ENCODE data around the gene XPO6.
"Not testable (repeated sequence)": the region's sequence is repeated elsewhere in the genome, so short reads cannot be mapped to it uniquely, and the experiment has no call there.

Gene XPO6

GRCh38 chr16:28149011-28149888 lies 62.5 kb downstream of the XPO6 start:
- no peak for DNase-seq

GRCh38 chr16:28146536-28146935 lies 65.2 kb downstream of the XPO6 start:
- DNase-seq = no peak

GRCh38 chr16:28145796-28146195 lies 66.0 kb downstream of the XPO6 start:
- no peak for DNase-seq

DNA sequence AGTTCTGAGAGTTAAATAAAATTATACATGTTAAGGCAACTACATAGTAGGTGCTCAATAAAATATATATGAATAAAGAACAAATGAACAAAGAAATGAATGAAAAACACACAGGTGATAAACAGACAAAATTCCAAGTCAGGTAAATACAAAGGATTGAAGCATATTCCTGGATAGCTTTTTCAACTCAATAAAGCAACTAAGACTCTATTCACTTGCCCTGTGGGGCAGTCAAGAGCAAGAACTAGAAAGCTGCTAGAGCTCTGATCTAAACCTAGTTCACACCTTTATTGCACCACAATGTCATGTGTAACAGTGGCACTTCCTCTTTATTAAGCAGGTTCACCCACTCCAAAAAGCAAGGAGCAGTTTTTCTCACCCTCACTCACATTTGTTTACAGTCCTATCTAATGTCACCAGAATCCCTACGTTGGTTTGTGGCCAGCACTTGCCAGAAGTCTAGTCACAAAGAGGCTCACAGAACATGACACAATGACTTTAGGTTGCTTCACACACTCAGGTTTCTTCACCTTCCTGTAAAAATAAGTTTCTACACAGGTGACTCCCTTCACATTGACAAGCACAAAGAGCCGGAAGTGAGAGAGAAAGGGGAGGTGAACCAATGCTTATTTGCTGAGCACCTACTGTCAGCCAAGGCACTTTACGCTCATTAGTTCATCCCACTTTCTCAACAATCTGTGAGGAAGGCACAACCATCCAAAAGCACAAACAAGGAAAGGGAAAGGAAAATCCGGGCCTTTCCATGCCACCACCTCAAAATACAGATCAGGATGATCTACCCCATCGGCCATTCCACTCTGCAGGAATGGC lies 70.8 kb downstream of the XPO6 start:
- DNase-seq = no peak

GRCh38 chr16:28139530-28139929 lies 72.2 kb downstream of the XPO6 start:
- no peak for DNase-seq

DNA sequence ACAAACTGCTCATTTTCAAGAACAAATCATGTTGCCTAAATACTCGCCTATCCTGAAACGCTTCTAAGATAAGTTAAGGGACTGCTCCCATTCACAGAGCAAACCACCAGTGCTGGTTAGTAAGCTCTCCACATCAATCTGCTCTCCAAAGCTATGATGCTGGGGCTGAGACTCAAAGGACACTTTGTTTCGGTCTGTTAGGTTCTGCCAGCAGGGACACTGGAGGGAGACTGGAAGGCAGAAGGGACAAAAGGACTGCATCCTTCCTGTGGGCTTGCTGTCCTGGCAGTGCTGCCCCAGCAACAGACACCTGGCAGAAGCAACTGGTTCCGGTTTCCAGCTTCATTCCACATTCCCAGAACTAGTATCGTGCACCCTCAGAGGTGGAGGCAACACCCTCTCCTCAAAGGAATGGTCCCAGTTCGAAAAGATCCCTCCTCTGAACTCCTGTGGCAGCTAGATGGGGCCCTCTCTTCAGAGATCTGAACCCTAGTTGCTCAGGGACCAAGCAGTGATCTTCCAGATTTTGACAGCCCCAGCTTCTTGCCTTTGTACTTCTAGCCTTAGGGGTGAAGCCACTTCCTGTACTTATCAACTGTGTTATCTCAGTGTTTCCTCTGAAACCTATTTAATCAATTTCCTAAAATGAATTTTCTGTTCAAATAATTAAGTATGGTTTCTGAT lies 74.9 kb downstream of the XPO6 start:
- DNase-seq = no peak

DNA sequence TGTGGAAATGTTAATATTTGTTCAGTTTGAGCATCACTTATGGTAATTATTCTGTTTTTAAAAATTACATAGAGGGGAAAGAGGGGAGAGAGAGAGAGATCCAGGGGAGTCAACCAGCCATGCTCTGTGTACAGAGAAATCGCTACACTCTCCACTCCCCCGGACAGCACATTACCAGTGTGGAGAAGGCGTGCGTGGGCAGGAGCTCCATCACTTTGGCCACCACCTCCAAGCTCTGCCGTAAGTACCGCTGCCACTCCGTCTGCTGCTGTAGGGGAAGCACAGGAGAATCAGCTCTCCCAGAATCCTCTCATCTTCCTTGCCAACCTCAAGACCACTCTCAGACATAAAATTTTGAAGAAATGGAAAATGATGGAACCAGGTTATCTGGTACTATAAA lies 78.1 kb downstream of the XPO6 start:
- no peak for DNase-seq

- no peak for DNase-seq
Observed at GRCh38 chr16:28131743-28132393, 79.9 kb downstream of the XPO6 start.

GRCh38 chr16:28131181-28131580 lies 80.6 kb downstream of the XPO6 start:
- DNase-seq = no peak

- no peak for DNase-seq
Observed at GRCh38 chr16:28130099-28131088, 81.4 kb downstream of the XPO6 start.

- DNase-seq = no peak
Observed at GRCh38 chr16:28126684-28127620, 84.8 kb downstream of the XPO6 start.

GRCh38 chr16:28125592-28125991 lies 86.2 kb downstream of the XPO6 start:
- no peak for DNase-seq

- no peak for DNase-seq
Observed at GRCh38 chr16:28121527-28121926, 90.2 kb downstream of the XPO6 start.

DNA sequence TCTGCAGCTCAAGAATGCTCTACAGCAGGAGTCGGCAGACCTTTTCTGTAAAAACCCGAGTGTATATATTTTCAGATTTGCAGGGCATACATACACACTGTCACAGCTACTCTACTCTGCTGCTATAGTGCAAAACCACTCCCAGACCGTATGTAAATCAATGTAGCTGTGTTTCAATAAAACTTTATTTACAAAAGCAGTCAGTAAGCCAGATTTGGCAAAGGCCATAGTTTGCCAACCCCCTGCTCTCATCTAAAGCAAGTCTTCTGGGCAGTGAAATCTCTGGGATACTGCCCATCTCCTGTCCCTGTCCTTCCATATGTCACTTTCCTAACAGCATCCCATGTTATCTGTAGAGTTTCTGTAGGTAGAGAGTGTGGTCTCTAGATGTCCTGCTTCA lies 91.0 kb downstream of the XPO6 start:
- DNase-seq = no peak

DNA sequence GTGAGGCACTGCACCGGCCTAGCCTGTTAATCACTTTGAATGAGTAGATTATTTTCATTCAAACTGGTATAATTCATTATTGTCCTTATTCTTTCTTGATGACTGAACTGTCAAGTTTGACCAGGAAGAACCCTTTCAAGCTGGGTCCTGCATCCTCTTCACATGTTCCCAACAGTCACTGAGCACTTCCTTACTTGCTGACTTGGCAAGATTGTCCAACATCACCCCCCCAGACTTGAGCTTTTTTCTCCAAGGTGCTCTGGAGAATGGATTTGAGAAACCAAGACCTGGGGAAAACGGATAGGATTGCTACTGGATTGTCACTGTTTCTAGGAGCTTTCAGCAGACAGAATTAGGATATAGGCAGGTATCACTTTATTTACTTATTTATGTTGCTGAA lies 93.1 kb downstream of the XPO6 start:
- DNase-seq = no peak

DNA sequence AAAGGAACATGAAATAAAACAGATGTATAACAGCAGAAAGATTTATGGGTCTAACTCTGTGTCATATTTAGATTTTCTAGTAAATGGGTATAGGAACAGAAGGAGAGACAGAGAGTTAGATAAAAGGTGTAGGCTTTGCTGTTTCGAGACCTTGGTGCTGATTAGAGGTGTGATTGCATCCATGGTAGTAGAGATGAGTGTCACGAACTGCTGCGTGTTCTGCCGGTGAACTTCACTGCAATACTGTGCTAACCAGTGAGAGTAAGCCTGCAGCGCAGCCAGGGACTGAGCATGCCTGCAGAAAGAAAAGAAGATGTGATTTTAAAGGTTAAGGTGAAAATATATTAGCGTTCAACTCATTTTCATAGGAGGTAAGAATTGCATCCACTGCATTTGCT lies 94.6 kb downstream of the XPO6 start:
- DNase-seq = no peak

GRCh38 chr16:28115866-28116265 lies 95.9 kb downstream of the XPO6 start:
- DNase-seq = not testable (repeated sequence)

DNA sequence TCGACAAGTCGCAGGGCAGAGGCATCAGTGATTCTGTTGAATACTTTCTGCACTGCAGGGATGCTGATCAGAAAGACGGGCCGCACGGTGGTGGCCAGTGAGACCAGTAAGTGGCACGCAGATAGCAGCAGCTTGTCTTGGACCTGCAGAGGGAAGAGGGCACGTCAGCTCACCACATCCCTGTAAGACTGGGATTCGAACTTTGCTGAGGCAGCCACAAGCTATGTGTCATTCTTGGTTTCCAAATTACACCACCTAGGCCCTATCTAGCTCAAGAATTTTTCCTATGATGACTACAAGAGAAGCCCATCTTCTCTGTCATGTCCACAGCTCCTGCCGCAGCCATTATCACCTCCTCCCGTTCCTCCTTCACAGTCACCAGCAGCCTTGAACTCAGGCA lies 98.9 kb downstream of the XPO6 start:
- no peak for DNase-seq

- no peak for DNase-seq
Observed at GRCh38 chr16:28110977-28111376, 100.8 kb downstream of the XPO6 start.

- DNase-seq = no peak
Observed at GRCh38 chr16:28110479-28110878, 101.3 kb downstream of the XPO6 start.

GRCh38 chr16:28110074-28110473 lies 101.7 kb downstream of the XPO6 start:
- no peak for DNase-seq

All from EL (cell line).